MV-4-11 (cell line): ENCODE results near the gene CBY3.
"Not testable (repeated sequence)": the region's sequence is repeated elsewhere in the genome, so short reads cannot be mapped to it uniquely, and the experiment has no call there.

Experiments
- DNase-seq: peaks from one replicate; lab custom pipeline; 2025; lab: John Stamatoyannopoulos, UW

Gene CBY3

GRCh38 chr5:179680780-179681401 is at the start of gene CBY3:
Gene CBY3 (minus strand): TSS chr5:179681034. CDS start chr5:179680918, 116 bp downstream.
- no peak for DNase-seq

GRCh38 chr5:179730356-179730755 is 49.5 kb upstream of the CBY3 start:
- DNase-seq, result no peak

- no peak for DNase-seq
Measured at GRCh38 chr5:179729727-179730126, 48.9 kb upstream of the CBY3 start.

- no peak for DNase-seq
Measured at GRCh38 chr5:179729303-179729702, 48.5 kb upstream of the CBY3 start.

GRCh38 chr5:179727106-179727505 is 46.3 kb upstream of the CBY3 start:
- DNase-seq, result no peak

GRCh38 chr5:179724163-179724562 is 43.3 kb upstream of the CBY3 start:
- DNase-seq, result no peak

GRCh38 chr5:179720222-179720621 is 39.4 kb upstream of the CBY3 start:
- DNase-seq, result no peak

GRCh38 chr5:179716286-179716685 is 35.5 kb upstream of the CBY3 start:
- no peak for DNase-seq

- peak; percentile 21 for DNase-seq
Measured at GRCh38 chr5:179700401-179700918, 19.6 kb upstream of the CBY3 start.

- no peak for DNase-seq
Measured at GRCh38 chr5:179699616-179700237, 18.9 kb upstream of the CBY3 start.

GRCh38 chr5:179698935-179699615 is 18.2 kb upstream of the CBY3 start, which contains the start of gene CANX:
Gene CANX (plus strand): TSS chr5:179698967. CDS start chr5:179705682, 6,715 bp downstream.
- DNase-seq, result no peak

- DNase-seq, result peak; percentile 98
Measured at GRCh38 chr5:179697993-179698934, 17.4 kb upstream of the CBY3 start.

GRCh38 chr5:179697543-179697942 is 16.7 kb upstream of the CBY3 start:
- DNase-seq, result not testable (repeated sequence)

- DNase-seq, result no peak
Measured at GRCh38 chr5:179697108-179697507, 16.3 kb upstream of the CBY3 start.

- DNase-seq, result peak; percentile 73
Measured at GRCh38 chr5:179696603-179697002, 15.8 kb upstream of the CBY3 start.

GRCh38 chr5:179694561-179694960 is 13.7 kb upstream of the CBY3 start:
- DNase-seq, result no peak

- DNase-seq, result peak; percentile 46
Measured at GRCh38 chr5:179689212-179689611, 8.4 kb upstream of the CBY3 start.

GRCh38 chr5:179680014-179680779 is 637 bp downstream of the CBY3 start:
- peak; percentile 47 for DNase-seq

GRCh38 chr5:179679014-179679674 is 1.7 kb downstream of the CBY3 start:
- peak; percentile 23 for DNase-seq

GRCh38 chr5:179678223-179679013 is 2.4 kb downstream of the CBY3 start:
- peak; percentile 94 for DNase-seq
